ENCODE measurements around the gene GEMIN8. TPM values are rescaled to one million over a fixed set of nuclear protein-coding genes. Genes with fewer than 3 reads are reported as not detected.

GEMIN8 gene
- 10 to 100 TPM in 4 of 8 experiments, 1 to 10 TPM in 4; 7.5 to 25.0 (median 10.2) TPM for total RNA-seq

GRCh38 chrX:14029425-14030173 is at the start of gene GEMIN8:
Gene GEMIN8 (minus strand): TSS chrX:14029892. CDS start chrX:14021478, 8,414 bp downstream.
- peak within 1 kb of the TSS; percentile 82 to 93 for H3K27ac ChIP-seq
- peaks cover 28 to 44% of the 10 kb centered on the region in 2 donors for H3K4me1 ChIP-seq (replicated peaks in 1 of 2)
- in situ Hi-C loops (cut with MboI; ENCODE audit: low pct_unique_long_range_greater_than_20kb in 2 of 9, low sequenced_read_pairs in 9 of 9, unreplicated experiment in 9 of 9): loop anchor here in 6 of 9 experiments (25.0 kb wide), 6 partner anchors 267 to 1217 kb away; partner anchors contain the start of genes TCEANC (in 2 of the 6), OFD1 (in 1 of the 6) and TRAPPC2 (in 1 of the 6)
- peak within 1 kb of the TSS; percentile 47 to 57 (median 55) for H3K4me3 ChIP-seq
- WGBS, 10 experiments: 0 to 9% (median 0%) methylated on average over 1 to 24 of the region's 67 CpGs; no CpG with 5 or more reads in 5 of the 10 experiments
- peak; percentile 89 to 96 (median 91) for ATAC-seq (replicated peaks in 6 of 8)

- no peak overlapping the region for H3K4me3 ChIP-seq
- in situ Hi-C loops (cut with MboI; ENCODE audit: low pct_unique_long_range_greater_than_20kb in 2 of 9, low sequenced_read_pairs in 9 of 9, unreplicated experiment in 9 of 9): no loop called here
- H3K27ac ChIP-seq: no peak overlapping the region
- H3K4me1 ChIP-seq (replicated peaks in 1 of 2): peaks cover 10 to 14% of the 10 kb centered on the region in 2 donors
- no peak for ATAC-seq (replicated peaks in 6 of 8)
Observed at GRCh38 chrX:14076639-14077038, 46.9 kb upstream of the GEMIN8 start.

- Histone ChIP-seq H3K4me1 (replicated peaks in 1 of 2) (peaks cover 10 to 14% of the 10 kb centered on the region in 2 donors), H3K4me3 (no peak overlapping the region), H3K27ac (no peak overlapping the region)
- peak in 3 of 8 experiments; percentile 21 to 38 (median 22) for ATAC-seq (replicated peaks in 6 of 8)
- in situ Hi-C loops (cut with MboI; ENCODE audit: low pct_unique_long_range_greater_than_20kb in 2 of 9, low sequenced_read_pairs in 9 of 9, unreplicated experiment in 9 of 9): no loop called here
Observed at GRCh38 chrX:14073556-14073955, 43.9 kb upstream of the GEMIN8 start.

- H3K27ac ChIP-seq: no peak overlapping the region
- 0 to 43% (median 10%) methylated on average over 1 of the region's 1 CpG; no CpG with 5 or more reads in 6 of the 10 experiments for WGBS, 10 experiments
- in situ Hi-C loops (cut with MboI; ENCODE audit: low pct_unique_long_range_greater_than_20kb in 2 of 9, low sequenced_read_pairs in 9 of 9, unreplicated experiment in 9 of 9): no loop called here
- no peak overlapping the region for H3K4me3 ChIP-seq
- peaks cover 10 to 14% of the 10 kb centered on the region in 2 donors for H3K4me1 ChIP-seq (replicated peaks in 1 of 2)
- ATAC-seq (replicated peaks in 6 of 8): peak in 5 of 8 experiments; percentile 23 to 75 (median 60)
Observed at GRCh38 chrX:14073071-14073470, 43.4 kb upstream of the GEMIN8 start.

GRCh38 chrX:14065800-14066199 is 36.1 kb upstream of the GEMIN8 start:
- H3K4me3 ChIP-seq: no peak overlapping the region
- in situ Hi-C loops (cut with MboI; ENCODE audit: low pct_unique_long_range_greater_than_20kb in 2 of 9, low sequenced_read_pairs in 9 of 9, unreplicated experiment in 9 of 9): no loop called here
- no CpG with 5 or more reads among the region's 21 CpGs for WGBS, 10 experiments
- H3K27ac ChIP-seq: no peak overlapping the region
- H3K4me1 ChIP-seq (replicated peaks in 1 of 2): peaks cover 0 to 5% of the 10 kb centered on the region in 2 donors
- ATAC-seq (replicated peaks in 6 of 8): no peak

GRCh38 chrX:14064626-14065432 is 35.1 kb upstream of the GEMIN8 start:
- in situ Hi-C loops (cut with MboI; ENCODE audit: low pct_unique_long_range_greater_than_20kb in 2 of 9, low sequenced_read_pairs in 9 of 9, unreplicated experiment in 9 of 9): no loop called here
- peaks cover 0 to 5% of the 10 kb centered on the region in 2 donors for H3K4me1 ChIP-seq (replicated peaks in 1 of 2)
- 57 to 73% (median 60%) methylated on average over 5 to 16 of the region's 19 CpGs; no CpG with 5 or more reads in 6 of the 10 experiments for WGBS, 10 experiments
- ATAC-seq (replicated peaks in 6 of 8): peak in 5 of 8 experiments; percentile 96 to 99 (median 98)
- peak overlapping the region in 1 of 2 donors; percentile 54 for H3K27ac ChIP-seq
- no peak overlapping the region for H3K4me3 ChIP-seq

- Histone ChIP-seq H3K4me1 (replicated peaks in 1 of 2) (peaks cover 0 to 5% of the 10 kb centered on the region in 2 donors), H3K4me3 (no peak overlapping the region), H3K27ac (no peak overlapping the region)
- no peak for ATAC-seq (replicated peaks in 6 of 8)
- in situ Hi-C loops (cut with MboI; ENCODE audit: low pct_unique_long_range_greater_than_20kb in 2 of 9, low sequenced_read_pairs in 9 of 9, unreplicated experiment in 9 of 9): no loop called here
- WGBS, 10 experiments: 0 to 100% (median 100%) methylated on average over 1 of the region's 1 CpG; no CpG with 5 or more reads in 4 of the 10 experiments
Observed at GRCh38 chrX:14062524-14062923, 32.8 kb upstream of the GEMIN8 start.

- no peak for ATAC-seq (replicated peaks in 6 of 8)
- H3K27ac ChIP-seq: no peak overlapping the region
- H3K4me3 ChIP-seq: no peak overlapping the region
- in situ Hi-C loops (cut with MboI; ENCODE audit: low pct_unique_long_range_greater_than_20kb in 2 of 9, low sequenced_read_pairs in 9 of 9, unreplicated experiment in 9 of 9): no loop called here
- no peaks in the 10 kb centered on the region for H3K4me1 ChIP-seq (replicated peaks in 1 of 2)
- WGBS, 10 experiments: 0 to 100% (median 86%) methylated on average over 1 of the region's 1 CpG; no CpG with 5 or more reads in 7 of the 10 experiments
Observed at GRCh38 chrX:14056206-14056605, 26.5 kb upstream of the GEMIN8 start.

GRCh38 chrX:14051416-14051815 is 21.7 kb upstream of the GEMIN8 start:
- 0 to 100% (median 83%) methylated on average over 1 to 3 of the region's 5 CpGs; no CpG with 5 or more reads in 5 of the 10 experiments for WGBS, 10 experiments
- Histone ChIP-seq H3K27ac (no peak overlapping the region), H3K4me1 (replicated peaks in 1 of 2) (no peaks in the 10 kb centered on the region), H3K4me3 (no peak overlapping the region)
- peak in 6 of 8 experiments; percentile 17 to 62 (median 50) for ATAC-seq (replicated peaks in 6 of 8)
- in situ Hi-C loops (cut with MboI; ENCODE audit: low pct_unique_long_range_greater_than_20kb in 2 of 9, low sequenced_read_pairs in 9 of 9, unreplicated experiment in 9 of 9): no loop called here

GRCh38 chrX:14050709-14051108 is 21.0 kb upstream of the GEMIN8 start:
- no peak overlapping the region for H3K4me3 ChIP-seq
- peak in 1 of 8 experiments; percentile 15 for ATAC-seq (replicated peaks in 6 of 8)
- 0 to 60% (median 25%) methylated on average over 1 of the region's 1 CpG; no CpG with 5 or more reads in 7 of the 10 experiments for WGBS, 10 experiments
- H3K27ac ChIP-seq: no peak overlapping the region
- no peaks in the 10 kb centered on the region for H3K4me1 ChIP-seq (replicated peaks in 1 of 2)
- in situ Hi-C loops (cut with MboI; ENCODE audit: low pct_unique_long_range_greater_than_20kb in 2 of 9, low sequenced_read_pairs in 9 of 9, unreplicated experiment in 9 of 9): no loop called here

GRCh38 chrX:14043209-14043608 is 13.5 kb upstream of the GEMIN8 start:
- in situ Hi-C loops (cut with MboI; ENCODE audit: low pct_unique_long_range_greater_than_20kb in 2 of 9, low sequenced_read_pairs in 9 of 9, unreplicated experiment in 9 of 9): loop anchor here in 6 of 9 experiments (25.0 kb wide), 6 partner anchors 281 to 1231 kb away; partner anchors contain the start of genes TCEANC (in 2 of the 6), OFD1 (in 1 of the 6) and TRAPPC2 (in 1 of the 6)
- Histone ChIP-seq H3K27ac (no peak overlapping the region), H3K4me3 (no peak overlapping the region), H3K4me1 (replicated peaks in 1 of 2) (no peaks in the 10 kb centered on the region)
- ATAC-seq (replicated peaks in 6 of 8): no peak

GRCh38 chrX:14039344-14039743 is 9.7 kb upstream of the GEMIN8 start:
- in situ Hi-C loops (cut with MboI; ENCODE audit: low pct_unique_long_range_greater_than_20kb in 2 of 9, low sequenced_read_pairs in 9 of 9, unreplicated experiment in 9 of 9): loop anchor here in 6 of 9 experiments (25.0 kb wide), 6 partner anchors 277 to 1227 kb away; partner anchors contain the start of genes TCEANC (in 2 of the 6), OFD1 (in 1 of the 6) and TRAPPC2 (in 1 of the 6)
- Histone ChIP-seq H3K4me1 (replicated peaks in 1 of 2) (no peaks in the 10 kb centered on the region), H3K4me3 (no peak overlapping the region), H3K27ac (no peak overlapping the region)
- peak in 2 of 8 experiments; percentile 39 to 42 for ATAC-seq (replicated peaks in 6 of 8)
- WGBS, 10 experiments: 5 to 50% (median 37%) methylated on average over 1 to 3 of the region's 3 CpGs; no CpG with 5 or more reads in 4 of the 10 experiments

All from motor neuron (in vitro differentiated cells).